Measurements from ENCODE around the gene PAEP.

PAEP gene

DNA sequence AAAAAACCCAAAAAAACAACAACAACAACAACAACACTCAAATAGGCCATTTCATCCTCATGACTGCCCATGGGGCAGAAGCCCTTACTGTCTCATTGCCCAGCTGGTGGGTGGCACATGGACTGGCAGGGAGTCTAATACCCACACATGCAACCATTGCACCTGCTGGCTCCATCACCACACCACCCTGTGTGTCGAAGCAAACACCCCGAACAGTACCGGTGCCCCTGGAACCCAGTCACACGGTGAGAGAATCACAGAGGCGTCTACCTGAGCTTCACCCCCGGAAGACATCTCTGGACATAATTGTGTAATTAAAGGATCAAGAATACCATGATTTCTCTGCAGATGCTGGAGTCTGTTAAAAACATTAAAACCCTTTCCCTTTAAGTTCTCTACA lies 6.5 kb downstream of the PAEP start:
- H3K4me3 ChIP-seq (ENCODE audit: low read depth, low read length): no peak overlapping the region
- ChIA-PET POLR2A (no interaction called here), CTCF (interaction anchor here (1.5 kb wide), 1 partner anchor 36 kb away, joined by 3 read pairs; no protein-coding TSS in a partner anchor)
- no peak for DNase-seq (ENCODE audit: low read depth, low spot score)
- TF ChIP-seq CTCF (IDR thresholded peaks at IDR 0.05; ENCODE audit: insufficient read depth, low read length, missing control alignments): no peak

GRCh38 chr9:135570456-135570855 lies 8.9 kb downstream of the PAEP start:
- CTCF ChIA-PET: interaction anchor here (1.0 to 1.6 kb wide), 2 partner anchors 22 to 32 kb away, joined by 3 to 4 read pairs; no protein-coding TSS in a partner anchor
- no peak for DNase-seq (ENCODE audit: low read depth, low spot score)
- TF ChIP-seq CTCF (IDR thresholded peaks at IDR 0.05; ENCODE audit: insufficient read depth, low read length, missing control alignments): no peak
- H3K4me3 ChIP-seq (ENCODE audit: low read depth, low read length): no peak overlapping the region
- POLR2A ChIA-PET: no interaction called here

DNA sequence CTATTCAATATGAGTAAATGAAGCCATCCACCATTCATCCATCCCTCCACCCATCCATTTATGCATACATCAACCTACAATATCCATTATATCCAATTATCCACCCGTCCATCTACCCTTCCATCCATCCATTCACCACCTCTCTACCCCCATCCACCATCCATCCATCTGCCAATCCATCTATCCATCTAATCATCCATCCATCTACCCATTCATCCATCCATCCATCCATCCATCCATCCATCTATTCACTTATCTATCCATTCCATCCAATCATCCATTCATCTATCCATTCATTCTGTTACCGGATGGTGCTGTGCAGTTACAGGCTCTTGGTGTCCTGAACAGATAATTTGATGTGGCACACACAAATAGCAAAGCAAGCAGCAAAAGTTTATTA lies 10.7 kb downstream of the PAEP start:
- H3K4me3 ChIP-seq (ENCODE audit: low read depth, low read length): no peak overlapping the region
- POLR2A ChIA-PET: no interaction called here
- CTCF ChIA-PET: no interaction called here
- no peak for DNase-seq (ENCODE audit: low read depth, low spot score)
- TF ChIP-seq CTCF (IDR thresholded peaks at IDR 0.05; ENCODE audit: insufficient read depth, low read length, missing control alignments): no peak

DNA sequence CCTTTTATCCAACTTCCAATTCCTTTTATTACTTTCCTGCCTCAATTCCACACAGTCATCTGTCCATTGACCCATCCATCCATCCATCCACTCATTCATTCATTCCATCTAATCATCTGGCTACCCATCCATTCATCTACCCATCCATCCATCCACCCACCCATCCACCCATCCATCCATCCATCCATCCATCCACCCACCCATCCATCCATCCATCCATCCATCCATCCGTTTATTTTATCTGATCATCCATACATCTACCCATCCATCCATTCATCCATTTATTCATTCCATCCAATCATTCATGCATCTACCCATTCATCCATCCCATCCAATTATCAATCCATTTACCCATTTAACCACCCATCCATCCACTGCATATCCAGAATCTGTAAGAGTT lies 11.6 kb downstream of the PAEP start:
- ChIA-PET CTCF (no interaction called here), POLR2A (no interaction called here)
- H3K4me3 ChIP-seq (ENCODE audit: low read depth, low read length): no peak overlapping the region
- TF ChIP-seq CTCF (IDR thresholded peaks at IDR 0.05; ENCODE audit: insufficient read depth, low read length, missing control alignments): no peak
- no peak for DNase-seq (ENCODE audit: low read depth, low spot score)

DNA sequence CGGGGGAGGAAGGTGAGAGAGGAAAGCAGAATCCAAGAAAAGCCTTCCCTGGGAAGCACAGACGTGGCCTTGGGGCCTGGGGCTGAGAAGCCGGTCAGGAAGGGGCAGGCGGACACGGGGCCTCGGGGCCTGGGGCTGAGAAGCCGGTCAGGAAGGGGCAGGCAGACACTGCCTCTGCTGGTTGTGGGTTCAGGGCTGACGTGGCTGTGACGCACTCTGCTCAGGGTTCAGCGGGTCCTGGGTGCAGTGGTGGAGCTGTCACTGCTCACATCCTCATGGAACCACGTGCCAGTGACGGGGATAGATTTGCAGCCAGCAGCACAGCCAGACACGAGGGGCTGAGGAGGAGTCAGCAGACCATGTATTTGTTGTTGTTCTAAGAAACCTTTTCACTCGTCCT lies 12.8 kb downstream of the PAEP start:
- CTCF ChIA-PET: no interaction called here
- POLR2A ChIA-PET: no interaction called here
- DNase-seq (ENCODE audit: low read depth, low spot score): no peak
- no peak for TF ChIP-seq CTCF (IDR thresholded peaks at IDR 0.05; ENCODE audit: insufficient read depth, low read length, missing control alignments)
- H3K4me3 ChIP-seq (ENCODE audit: low read depth, low read length): no peak overlapping the region

DNA sequence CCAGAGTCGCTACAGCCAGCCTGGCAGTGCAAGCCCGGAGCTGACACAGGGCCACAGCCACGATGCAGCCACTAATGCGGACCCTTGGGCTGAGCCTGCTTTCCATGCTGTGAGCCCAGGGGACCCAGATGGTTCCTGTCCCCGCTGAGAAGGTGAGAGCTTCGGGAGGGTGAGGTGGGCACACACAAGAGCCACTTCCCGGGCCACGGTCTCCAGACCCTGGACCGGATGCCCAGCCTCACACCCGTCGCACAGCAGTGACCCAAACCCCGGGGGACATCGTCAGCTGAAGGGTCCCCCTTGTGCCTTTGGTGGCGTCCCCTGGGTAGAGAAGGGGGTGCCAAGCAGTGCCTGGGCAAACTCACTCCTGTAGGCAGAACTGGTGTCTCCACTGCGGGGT lies 13.4 kb downstream of the PAEP start:
- no peak overlapping the region for H3K4me3 ChIP-seq (ENCODE audit: low read depth, low read length)
- CTCF ChIA-PET: no interaction called here
- no peak for TF ChIP-seq CTCF (IDR thresholded peaks at IDR 0.05; ENCODE audit: insufficient read depth, low read length, missing control alignments)
- no peak for DNase-seq (ENCODE audit: low read depth, low spot score)
- POLR2A ChIA-PET: no interaction called here
